ENCODE measurements around the gene CEP112.

DNA sequence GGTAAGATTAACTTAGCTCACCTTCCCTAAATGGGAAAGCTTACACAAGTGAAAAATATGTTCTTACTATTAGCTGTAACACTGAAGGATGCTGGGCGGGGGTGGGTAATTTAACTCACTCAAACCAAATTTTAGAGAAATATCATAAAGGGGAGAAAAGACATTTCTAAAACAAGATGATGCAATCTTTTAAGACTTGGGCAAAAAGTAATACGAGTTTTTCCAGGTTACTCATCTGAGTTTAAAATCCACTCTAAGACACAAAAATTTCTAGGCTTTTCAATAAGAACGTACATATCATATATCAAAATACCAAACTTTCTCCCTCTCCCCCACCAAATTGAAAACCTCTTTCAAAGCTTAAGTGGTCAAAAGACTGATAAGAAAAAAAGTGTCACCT is 228.8 kb downstream of the CEP112 start:
- TF ChIP-seq ARNTL (CRISPR knock-in tag; IDR thresholded peaks at IDR 0.05; ENCODE audit: borderline replicate concordance, low read depth), result no peak
- TF ChIP-seq, protein P1, sequence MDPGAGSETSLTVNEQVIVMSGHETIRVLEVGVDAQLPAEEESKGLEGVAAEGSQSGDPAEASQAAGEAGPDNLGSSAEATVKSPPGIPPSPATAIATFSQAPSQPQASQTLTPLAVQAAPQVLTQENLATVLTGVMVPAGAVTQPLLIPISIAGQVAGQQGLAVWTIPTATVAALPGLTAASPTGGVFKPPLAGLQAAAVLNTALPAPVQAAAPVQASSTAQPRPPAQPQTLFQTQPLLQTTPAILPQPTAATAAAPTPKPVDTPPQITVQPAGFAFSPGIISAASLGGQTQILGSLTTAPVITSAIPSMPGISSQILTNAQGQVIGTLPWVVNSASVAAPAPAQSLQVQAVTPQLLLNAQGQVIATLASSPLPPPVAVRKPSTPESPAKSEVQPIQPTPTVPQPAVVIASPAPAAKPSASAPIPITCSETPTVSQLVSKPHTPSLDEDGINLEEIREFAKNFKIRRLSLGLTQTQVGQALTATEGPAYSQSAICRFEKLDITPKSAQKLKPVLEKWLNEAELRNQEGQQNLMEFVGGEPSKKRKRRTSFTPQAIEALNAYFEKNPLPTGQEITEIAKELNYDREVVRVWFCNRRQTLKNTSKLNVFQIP (CRISPR knock-in tag; IDR thresholded peaks at IDR 0.05; ENCODE audit: borderline replicate concordance, low read depth), result no peak
- TF ChIP-seq, protein P2, sequence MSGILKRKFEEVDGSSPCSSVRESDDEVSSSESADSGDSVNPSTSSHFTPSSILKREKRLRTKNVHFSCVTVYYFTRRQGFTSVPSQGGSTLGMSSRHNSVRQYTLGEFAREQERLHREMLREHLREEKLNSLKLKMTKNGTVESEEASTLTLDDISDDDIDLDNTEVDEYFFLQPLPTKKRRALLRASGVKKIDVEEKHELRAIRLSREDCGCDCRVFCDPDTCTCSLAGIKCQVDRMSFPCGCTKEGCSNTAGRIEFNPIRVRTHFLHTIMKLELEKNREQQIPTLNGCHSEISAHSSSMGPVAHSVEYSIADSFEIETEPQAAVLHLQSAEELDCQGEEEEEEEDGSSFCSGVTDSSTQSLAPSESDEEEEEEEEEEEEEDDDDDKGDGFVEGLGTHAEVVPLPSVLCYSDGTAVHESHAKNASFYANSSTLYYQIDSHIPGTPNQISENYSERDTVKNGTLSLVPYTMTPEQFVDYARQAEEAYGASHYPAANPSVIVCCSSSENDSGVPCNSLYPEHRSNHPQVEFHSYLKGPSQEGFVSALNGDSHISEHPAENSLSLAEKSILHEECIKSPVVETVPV (CRISPR knock-in tag; IDR thresholded peaks at IDR 0.05), result no peak
- TF ChIP-seq, protein P3, sequence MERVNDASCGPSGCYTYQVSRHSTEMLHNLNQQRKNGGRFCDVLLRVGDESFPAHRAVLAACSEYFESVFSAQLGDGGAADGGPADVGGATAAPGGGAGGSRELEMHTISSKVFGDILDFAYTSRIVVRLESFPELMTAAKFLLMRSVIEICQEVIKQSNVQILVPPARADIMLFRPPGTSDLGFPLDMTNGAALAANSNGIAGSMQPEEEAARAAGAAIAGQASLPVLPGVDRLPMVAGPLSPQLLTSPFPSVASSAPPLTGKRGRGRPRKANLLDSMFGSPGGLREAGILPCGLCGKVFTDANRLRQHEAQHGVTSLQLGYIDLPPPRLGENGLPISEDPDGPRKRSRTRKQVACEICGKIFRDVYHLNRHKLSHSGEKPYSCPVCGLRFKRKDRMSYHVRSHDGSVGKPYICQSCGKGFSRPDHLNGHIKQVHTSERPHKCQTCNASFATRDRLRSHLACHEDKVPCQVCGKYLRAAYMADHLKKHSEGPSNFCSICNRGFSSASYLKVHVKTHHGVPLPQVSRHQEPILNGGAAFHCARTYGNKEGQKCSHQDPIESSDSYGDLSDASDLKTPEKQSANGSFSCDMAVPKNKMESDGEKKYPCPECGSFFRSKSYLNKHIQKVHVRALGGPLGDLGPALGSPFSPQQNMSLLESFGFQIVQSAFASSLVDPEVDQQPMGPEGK (CRISPR knock-in tag; IDR thresholded peaks at IDR 0.05; ENCODE audit: borderline replicate concordance), result no peak
- TF ChIP-seq, protein P4, sequence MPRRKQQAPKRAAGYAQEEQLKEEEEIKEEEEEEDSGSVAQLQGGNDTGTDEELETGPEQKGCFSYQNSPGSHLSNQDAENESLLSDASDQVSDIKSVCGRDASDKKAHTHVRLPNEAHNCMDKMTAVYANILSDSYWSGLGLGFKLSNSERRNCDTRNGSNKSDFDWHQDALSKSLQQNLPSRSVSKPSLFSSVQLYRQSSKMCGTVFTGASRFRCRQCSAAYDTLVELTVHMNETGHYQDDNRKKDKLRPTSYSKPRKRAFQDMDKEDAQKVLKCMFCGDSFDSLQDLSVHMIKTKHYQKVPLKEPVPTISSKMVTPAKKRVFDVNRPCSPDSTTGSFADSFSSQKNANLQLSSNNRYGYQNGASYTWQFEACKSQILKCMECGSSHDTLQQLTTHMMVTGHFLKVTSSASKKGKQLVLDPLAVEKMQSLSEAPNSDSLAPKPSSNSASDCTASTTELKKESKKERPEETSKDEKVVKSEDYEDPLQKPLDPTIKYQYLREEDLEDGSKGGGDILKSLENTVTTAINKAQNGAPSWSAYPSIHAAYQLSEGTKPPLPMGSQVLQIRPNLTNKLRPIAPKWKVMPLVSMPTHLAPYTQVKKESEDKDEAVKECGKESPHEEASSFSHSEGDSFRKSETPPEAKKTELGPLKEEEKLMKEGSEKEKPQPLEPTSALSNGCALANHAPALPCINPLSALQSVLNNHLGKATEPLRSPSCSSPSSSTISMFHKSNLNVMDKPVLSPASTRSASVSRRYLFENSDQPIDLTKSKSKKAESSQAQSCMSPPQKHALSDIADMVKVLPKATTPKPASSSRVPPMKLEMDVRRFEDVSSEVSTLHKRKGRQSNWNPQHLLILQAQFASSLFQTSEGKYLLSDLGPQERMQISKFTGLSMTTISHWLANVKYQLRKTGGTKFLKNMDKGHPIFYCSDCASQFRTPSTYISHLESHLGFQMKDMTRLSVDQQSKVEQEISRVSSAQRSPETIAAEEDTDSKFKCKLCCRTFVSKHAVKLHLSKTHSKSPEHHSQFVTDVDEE (CRISPR knock-in tag; IDR thresholded peaks at IDR 0.05), result no peak
- TF ChIP-seq CSDC2 (CRISPR knock-in tag; IDR thresholded peaks at IDR 0.05), result no peak
- no peak for TF ChIP-seq ESRRG (CRISPR knock-in tag; IDR thresholded peaks at IDR 0.05)
- no peak for TF ChIP-seq ZNF565 (CRISPR knock-in tag; conservative IDR thresholded peaks at IDR 0.05; ENCODE audit: low read depth)
- TF ChIP-seq TCF4 (CRISPR knock-in tag; IDR thresholded peaks at IDR 0.05; ENCODE audit: borderline replicate concordance), result no peak
- no peak for TF ChIP-seq ZFP30 (CRISPR knock-in tag; IDR thresholded peaks at IDR 0.05)
